T-helper 17 cell (primary cell): ENCODE results near the gene TMEM232. TPM values are rescaled to one million over a fixed set of nuclear protein-coding genes. Genes with fewer than 3 reads are reported as not detected.

Experiments used
- ATAC-seq: fragments of 150-1000 bp; cut with Tn5 transposase; 2 replicates; pipeline ENCODE4 v1.10.0; 2021; ENCODE audit warnings: mild to moderate bottlenecking, moderate library complexity
- DNase-seq, 3 donors: peaks; one replicate each; pipeline versions ENCODE4 v3.0.0 to v3.0.0-alpha.2; 2020 to 2021
- H3K9me3 ChIP-seq: one replicate; pipeline ENCODE4 v1.7.0; 2013; ENCODE audit warnings: low read length, mild to moderate bottlenecking; ENCODE audit not compliant: control insufficient read depth, poor library complexity, severe bottlenecking
- H3K27ac Mint-ChIP-seq: one replicate; pipeline ENCODE4 v1.8.0; 2022; ENCODE audit warnings: mild to moderate bottlenecking, moderate library complexity, mixed read lengths
- H3K27me3 Mint-ChIP-seq: one replicate; pipeline ENCODE4 v1.8.0; 2022; ENCODE audit warnings: mixed read lengths
- H3K36me3 Mint-ChIP-seq: one replicate; pipeline ENCODE4 v1.8.0; 2022; ENCODE audit warnings: low read depth, mixed read lengths
- H3K4me1 Mint-ChIP-seq: one replicate; pipeline ENCODE4 v1.8.0; 2022; ENCODE audit warnings: mild to moderate bottlenecking, mixed read lengths
- H3K4me3 Mint-ChIP-seq: one replicate; pipeline ENCODE4 v1.8.0; 2022; ENCODE audit warnings: mild to moderate bottlenecking, moderate library complexity, mixed read lengths
- total RNA-seq, 4 donors: library from RNA in 2 of 4; stranded (reverse) in 2 of 4; gene quantifications; one replicate each; pipeline ENCODE4 v1.2.3 and lab custom pipeline; 2022 to 2026

Gene TMEM232
- total RNA-seq, 2 donors from 2014 or later: 0.94 to 1.6 TPM

- Mint-ChIP-seq H3K27ac (no peak overlapping the region), H3K4me3 (no peak overlapping the region), H3K36me3 (no peaks in the 10 kb centered on the region), H3K27me3 (no peaks in the 10 kb centered on the region), H3K4me1 (no peaks in the 10 kb centered on the region)
- ATAC-seq: no peak
- H3K9me3 ChIP-seq: no peaks in the 10 kb centered on the region
- no peak for DNase-seq
These were observed 348.5 kb downstream of the TMEM232 start for GRCh38 chr5:110377943-110378342.

- no peaks in the 10 kb centered on the region for H3K9me3 ChIP-seq
- Mint-ChIP-seq H3K36me3 (no peaks in the 10 kb centered on the region), H3K27me3 (no peaks in the 10 kb centered on the region), H3K4me1 (no peaks in the 10 kb centered on the region), H3K27ac (no peak overlapping the region), H3K4me3 (no peak overlapping the region)
- ATAC-seq: no peak
- DNase-seq: no peak
These were observed 349.1 kb downstream of the TMEM232 start for GRCh38 chr5:110377361-110377760.

- Mint-ChIP-seq H3K4me1 (no peaks in the 10 kb centered on the region), H3K27me3 (no peaks in the 10 kb centered on the region), H3K4me3 (no peak overlapping the region)
These were observed 350.1 kb downstream of the TMEM232 start for GRCh38 chr5:110376281-110376951.

GRCh38 chr5:110371725-110372041 is 354.8 kb downstream of the TMEM232 start:
- H3K27me3 Mint-ChIP-seq: no peaks in the 10 kb centered on the region
- no peak overlapping the region for H3K27ac Mint-ChIP-seq
- H3K4me3 Mint-ChIP-seq: no peak overlapping the region
- H3K36me3 Mint-ChIP-seq: no peaks in the 10 kb centered on the region
- H3K4me1 Mint-ChIP-seq: no peaks in the 10 kb centered on the region
- ATAC-seq (no peak), DNase-seq (no peak)
- H3K9me3 ChIP-seq: no peaks in the 10 kb centered on the region

More at GRCh38 chr5:110376281-110376951, 350.1 kb downstream of the TMEM232 start:
- no peaks in the 10 kb centered on the region for H3K9me3 ChIP-seq
- DNase-seq: no peak
- Mint-ChIP-seq H3K36me3 (no peaks in the 10 kb centered on the region), H3K27ac (no peak overlapping the region)
- ATAC-seq: no peak

- Mint-ChIP-seq H3K36me3 (no peaks in the 10 kb centered on the region), H3K27me3 (no peaks in the 10 kb centered on the region), H3K4me1 (no peaks in the 10 kb centered on the region), H3K4me3 (no peak overlapping the region), H3K27ac (no peak overlapping the region)
- ATAC-seq: no peak
- no peaks in the 10 kb centered on the region for H3K9me3 ChIP-seq
- no peak for DNase-seq
These were observed 355.3 kb downstream of the TMEM232 start for GRCh38 chr5:110371011-110371724.

Other genes with a start within 250 kb of the TMEM232 start
- 10 to 100 TPM; 26.7 to 28.3 TPM for gene SLC25A46, start 12.3 kb upstream of the TMEM232 start, total RNA-seq